Thyroid gland (tissue), 4 donors: ENCODE data around the gene TRIAP1. TPM values are rescaled to one million over a fixed set of nuclear protein-coding genes. Genes with fewer than 3 reads are reported as not detected.
A peak's percentile ranks its signal among the peaks of the same experiment; 100 is the strongest.

Experiments used
- DNase-seq, 2 donors: peaks; one replicate each; pipeline ENCODE4 v3.0.0-alpha.2; 2019
- H3K27ac ChIP-seq, 3 donors: fragments of 200-600 bp; sonication (generic); 1 replicate in 2 of 3; 2 replicates in 1 of 3; pipeline ENCODE4 v1.5.1; 2016 to 2019; ENCODE audit warnings: mild to moderate bottlenecking in 1 of 3, moderate library complexity in 1 of 3
- H3K27me3 ChIP-seq: fragments of 200-600 bp; sonication (generic); one replicate; pipeline ENCODE4 v1.5.1; 2019
- H3K36me3 ChIP-seq, 2 donors: fragments of 200-600 bp; sonication (generic); one replicate each; pipeline ENCODE4 v1.5.1; 2016 to 2019
- H3K4me1 ChIP-seq, 2 donors: fragments of 200-600 bp; sonication (generic); one replicate each; pipeline ENCODE4 v1.5.1; 2017 to 2019
- H3K4me3 ChIP-seq, 3 donors: fragments of 200-600 bp; sonication (generic); replicated peaks in 1 of 3; 1 replicate in 2 of 3; 2 replicates in 1 of 3; pipeline ENCODE4 v1.5.1; 2016; ENCODE audit warnings: mild to moderate bottlenecking in 1 of 3
- H3K9me3 ChIP-seq: fragments of 200-600 bp; sonication (generic); one replicate; pipeline ENCODE4 v1.5.1; 2017
- POLR2A ChIP-seq, 2 donors: fragments of 450-650 bp; IDR thresholded peaks; one replicate each; pipeline ENCODE4 v1.6.1; 2017; ENCODE audit warnings: antibody characterized with exemption in 2 of 2, mild to moderate bottlenecking in 2 of 2, moderate library complexity in 1 of 2
- WGBS, 2 donors: methylation state at CpG; one replicate each; pipeline ENCODE4 v1.1.5; 2017; 5-methylcytosine and 5-hydroxymethylcytosine counted together
- intact Hi-C: fragments of 100-400 bp; cut with DNase I; formaldehyde crosslinking; loops from one replicate; pipeline ENCODE4 v1.15.1; 2023
- total RNA-seq, 4 donors: library from RNA; depleted of rRNA; stranded (reverse); fragments of >200 nt; gene quantifications; one replicate each; pipeline ENCODE4 v1.2.3, GENCODE V29; 2016
- TF ChIP-seq, protein P1 (sequence below), 6 experiments: fragments of 200-600 bp in 3 of 6; fragments of 450-650 bp in 3 of 6; sonication (generic) in 3 of 6; IDR thresholded peaks; one replicate each; pipeline ENCODE4 v1.5.1; 2016 to 2019; ENCODE audit warnings: antibody characterized with exemption in 6 of 6, mild to moderate bottlenecking in 2 of 6, inconsistent platforms in 1 of 6, moderate library complexity in 1 of 6

The TRIAP1 gene
- total RNA-seq: 10 to 100 TPM in 2 of 4 donors, 1 to 10 TPM in 2; 8.1 to 15.2 (median 12.2) TPM

DNA sequence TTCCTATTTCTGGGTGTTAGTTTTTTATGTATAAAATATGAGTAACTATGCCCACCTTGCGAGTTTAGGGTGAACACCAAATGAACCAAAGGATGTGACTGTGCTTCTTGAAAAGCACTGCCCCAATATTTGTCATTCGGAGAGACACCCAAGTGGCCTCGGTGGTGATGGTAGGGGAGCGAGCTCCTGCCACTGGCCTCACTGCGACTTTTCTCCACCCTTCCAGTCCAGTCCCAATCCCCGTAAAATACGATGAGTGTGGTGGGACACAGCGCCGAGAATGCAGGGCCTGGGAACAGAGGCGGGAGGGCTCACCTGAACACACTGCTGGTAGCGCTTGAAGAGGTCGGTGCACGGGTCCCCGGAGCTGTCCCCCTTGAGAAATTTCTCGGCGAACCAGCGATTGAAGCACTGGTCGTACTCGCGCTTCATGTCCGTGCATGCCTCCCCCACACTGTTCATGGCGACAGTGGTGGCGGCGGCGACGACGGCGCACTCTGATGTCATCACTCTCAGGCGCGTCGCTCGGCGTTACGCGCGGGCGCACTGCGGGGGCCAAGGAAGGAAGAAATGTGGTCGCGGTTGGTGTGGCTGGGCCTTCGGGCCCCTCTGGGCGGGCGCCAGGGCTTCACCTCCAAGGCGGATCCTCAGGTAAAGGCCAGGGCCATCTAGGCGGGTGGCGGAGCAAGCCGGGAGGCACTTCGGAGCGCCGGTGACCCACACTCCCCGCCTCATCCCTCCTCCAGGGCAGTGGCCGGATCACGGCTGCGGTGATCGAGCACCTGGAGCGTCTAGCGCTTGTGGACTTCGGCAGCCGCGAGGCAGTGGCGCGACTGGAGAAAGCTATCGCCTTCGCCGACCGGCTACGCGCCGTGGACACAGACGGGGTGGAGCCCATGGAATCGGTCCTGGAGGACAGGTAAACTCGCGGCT, at the start of gene TRIAP1, which contains the start of gene GATC:
Gene TRIAP1, minus strand, starts transcription at position 474 of the 933 bp plus-strand sequence. Its CDS starts 12 bp downstream, at position 462.
Gene GATC, plus strand, starts transcription at position 534 of the 933 bp plus-strand sequence. Its CDS starts 37 bp downstream, at position 571.
- Histone ChIP-seq H3K9me3 (no peaks in the 10 kb centered on the region), H3K27me3 (no peaks in the 10 kb centered on the region), H3K4me1 (peaks cover 14 to 16% of the 10 kb centered on the region in 2 donors), H3K36me3 (peaks cover 14 to 21% of the 10 kb centered on the region in 2 donors), H3K4me3 (peak within 1 kb of the TSS; percentile 83 to 89 (median 87)), H3K27ac (peak within 1 kb of the TSS; percentile 86 to 90 (median 88))
- peak; percentile 81 to 82 for DNase-seq
- peak in 1 of 2 donors; percentile 72 for TF ChIP-seq POLR2A (IDR thresholded peaks at IDR 0.05)
- TF ChIP-seq, protein P1, sequence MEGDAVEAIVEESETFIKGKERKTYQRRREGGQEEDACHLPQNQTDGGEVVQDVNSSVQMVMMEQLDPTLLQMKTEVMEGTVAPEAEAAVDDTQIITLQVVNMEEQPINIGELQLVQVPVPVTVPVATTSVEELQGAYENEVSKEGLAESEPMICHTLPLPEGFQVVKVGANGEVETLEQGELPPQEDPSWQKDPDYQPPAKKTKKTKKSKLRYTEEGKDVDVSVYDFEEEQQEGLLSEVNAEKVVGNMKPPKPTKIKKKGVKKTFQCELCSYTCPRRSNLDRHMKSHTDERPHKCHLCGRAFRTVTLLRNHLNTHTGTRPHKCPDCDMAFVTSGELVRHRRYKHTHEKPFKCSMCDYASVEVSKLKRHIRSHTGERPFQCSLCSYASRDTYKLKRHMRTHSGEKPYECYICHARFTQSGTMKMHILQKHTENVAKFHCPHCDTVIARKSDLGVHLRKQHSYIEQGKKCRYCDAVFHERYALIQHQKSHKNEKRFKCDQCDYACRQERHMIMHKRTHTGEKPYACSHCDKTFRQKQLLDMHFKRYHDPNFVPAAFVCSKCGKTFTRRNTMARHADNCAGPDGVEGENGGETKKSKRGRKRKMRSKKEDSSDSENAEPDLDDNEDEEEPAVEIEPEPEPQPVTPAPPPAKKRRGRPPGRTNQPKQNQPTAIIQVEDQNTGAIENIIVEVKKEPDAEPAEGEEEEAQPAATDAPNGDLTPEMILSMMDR (IDR thresholded peaks at IDR 0.05): peak in 2 of 6 experiments; percentile 7 to 33
- intact Hi-C loops: no loop called here
- WGBS, 2 donors: 0 to 1% methylated on average over 24 to 34 of the region's 73 CpGs

DNA sequence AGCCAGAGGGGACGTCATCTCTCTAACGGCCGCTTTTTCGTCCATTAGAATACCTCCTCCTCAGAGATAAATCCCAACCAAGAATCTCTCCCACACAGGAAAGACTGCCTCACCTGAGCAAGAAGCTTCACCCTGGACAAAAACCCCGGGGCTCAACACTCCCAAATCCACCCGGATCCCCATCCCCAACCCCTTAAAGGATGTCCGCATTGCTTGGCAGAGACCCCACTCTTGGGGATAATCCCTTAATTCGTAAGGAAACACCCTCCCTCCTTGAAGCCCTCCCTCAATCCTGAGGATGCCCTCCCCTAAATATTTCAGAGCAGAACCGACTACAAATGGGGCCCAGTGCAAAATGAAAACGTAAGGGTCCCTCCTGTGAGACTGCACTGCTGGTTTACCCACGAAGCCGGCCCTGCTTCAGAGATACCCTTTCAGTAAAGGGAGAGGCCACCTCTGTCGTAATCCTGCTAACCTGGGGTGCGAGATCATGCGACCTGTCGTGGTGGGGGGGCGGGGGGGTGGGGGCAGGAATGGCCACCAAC, 49.1 kb upstream of the TRIAP1 start:
- Histone ChIP-seq H3K4me1 (peaks cover 6 to 11% of the 10 kb centered on the region in 2 donors), H3K4me3 (peak overlapping the region in 2 of 3 donors; percentile 32 to 92), H3K27me3 (no peaks in the 10 kb centered on the region), H3K9me3 (no peaks in the 10 kb centered on the region), H3K27ac (peak overlapping the region in 1 of 3 donors; percentile 93), H3K36me3 (peaks cover 7 to 11% of the 10 kb centered on the region in 2 donors)
- WGBS, 2 donors: 13 to 19% methylated on average over 14 of the region's 17 CpGs
- intact Hi-C loops: loop anchor here (5.0 kb wide), 1 partner anchor 37 kb away; the partner anchor contains the start of gene RNF10
- DNase-seq: peak in 1 of 2 donors; percentile 2
- TF ChIP-seq, protein P1 (IDR thresholded peaks at IDR 0.05): no peak
- TF ChIP-seq POLR2A (IDR thresholded peaks at IDR 0.05): no peak

DNA sequence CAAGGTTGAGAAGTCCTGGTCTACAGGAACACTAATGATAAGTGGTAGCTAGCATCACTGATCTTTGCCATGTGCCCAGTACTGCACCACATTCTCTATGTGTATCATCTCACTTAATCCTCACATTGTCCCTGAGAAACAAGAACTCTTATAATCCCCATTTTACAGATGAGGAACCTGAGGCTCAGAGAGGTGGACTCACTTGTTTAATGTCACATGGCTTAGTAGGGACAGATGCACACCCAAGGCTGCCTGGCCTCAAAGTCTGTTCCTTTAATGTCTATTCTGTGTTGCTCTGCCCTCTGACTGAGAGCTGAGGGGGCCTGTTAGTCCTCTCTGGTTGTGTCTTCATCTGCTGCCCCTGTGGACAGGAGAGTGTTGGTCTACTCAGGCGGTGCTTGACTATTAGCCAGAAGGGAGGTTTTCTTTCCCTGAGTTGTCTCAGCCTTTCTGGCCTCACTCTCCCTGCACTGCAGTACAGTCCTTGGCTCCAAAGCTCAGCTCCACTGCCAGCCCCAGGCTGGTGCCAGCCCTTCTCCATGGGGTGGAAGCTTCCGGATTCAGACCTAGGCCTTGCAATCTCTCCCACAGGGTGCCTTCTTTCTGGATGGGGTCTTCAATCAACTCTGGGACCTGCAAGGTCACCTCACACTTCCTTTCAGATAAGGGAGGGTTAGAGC, 44.8 kb upstream of the TRIAP1 start:
- Histone ChIP-seq H3K4me1 (peaks cover 6% of the 10 kb centered on the region in 2 donors), H3K27me3 (no peaks in the 10 kb centered on the region), H3K4me3 (no peak overlapping the region), H3K9me3 (no peaks in the 10 kb centered on the region), H3K36me3 (no peaks in the 10 kb centered on the region), H3K27ac (no peak overlapping the region)
- WGBS, 2 donors: 80 to 100% methylated on average over 2 of the region's 2 CpGs
- no peak for TF ChIP-seq POLR2A (IDR thresholded peaks at IDR 0.05)
- TF ChIP-seq, protein P1 (IDR thresholded peaks at IDR 0.05): no peak
- DNase-seq: no peak
- intact Hi-C loops: no loop called here

DNA sequence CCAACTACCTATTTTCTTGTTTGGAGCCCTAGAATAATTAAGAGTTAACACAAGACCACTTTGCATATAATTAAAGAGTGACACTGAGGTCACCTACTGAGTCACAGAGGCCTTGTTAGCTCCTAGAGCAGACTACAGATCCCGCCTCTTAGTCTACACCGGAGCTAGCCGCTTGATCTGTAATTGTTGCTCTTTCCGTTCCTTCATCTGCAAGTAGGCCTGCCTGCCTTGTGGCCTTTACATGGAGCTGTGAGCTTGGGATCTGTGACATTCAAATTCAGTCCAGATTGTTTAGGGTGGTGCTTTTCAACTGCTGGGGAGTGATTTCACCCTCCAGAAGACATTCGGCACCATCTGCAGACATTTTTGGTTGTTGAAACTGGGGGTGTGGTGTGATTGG, 44.1 kb upstream of the TRIAP1 start:
- no peaks in the 10 kb centered on the region for H3K9me3 ChIP-seq
- H3K36me3 ChIP-seq: no peaks in the 10 kb centered on the region
- intact Hi-C loops: no loop called here
- H3K4me3 ChIP-seq: no peak overlapping the region
- H3K4me1 ChIP-seq: peaks cover 6% of the 10 kb centered on the region in 2 donors
- no peaks in the 10 kb centered on the region for H3K27me3 ChIP-seq
- 97 to 98% methylated on average over 5 of the region's 5 CpGs for WGBS, 2 donors
- DNase-seq: no peak
- no peak overlapping the region for H3K27ac ChIP-seq
- TF ChIP-seq, protein P1 (IDR thresholded peaks at IDR 0.05): no peak
- no peak for TF ChIP-seq POLR2A (IDR thresholded peaks at IDR 0.05)
